Pancreas (tissue), 10 donors: ENCODE data around the gene VAMP4. TPM values are rescaled to one million over a fixed set of nuclear protein-coding genes. Genes with fewer than 3 reads are reported as not detected.
"Not testable (repeated sequence)": the region's sequence is repeated elsewhere in the genome, so short reads cannot be mapped to it uniquely, and the experiment has no call there.

ENCODE experiments used
- ATAC-seq, 4 donors: fragments of 200-7000 bp; cut with Tn5 transposase; one replicate each; pipeline versions ENCODE4 v1.8.0 to v1.9.1; 2020; ENCODE audit warnings: mild to moderate bottlenecking in 4 of 4, moderate library complexity in 4 of 4
- DNase-seq, 6 donors: peaks; one replicate each; pipeline ENCODE4 v3.0.0-alpha.2; 2020
- FAIRE-seq: peaks from 2 replicates; lab custom pipeline; 2012; peaks lifted over from hg19 to GRCh38; lab: Jason Lieb, UNC
- H3K27ac ChIP-seq, 4 donors: fragments of 200-600 bp; sonication (generic); 1 replicate in 3 of 4; 2 replicates in 1 of 4; pipeline versions ENCODE4 v1.5.0 to v1.8.0; 2020
- H3K27me3 ChIP-seq, 4 donors: fragments of 200-600 bp; one replicate each; pipeline ENCODE4 v1.8.0; 2021
- H3K36me3 ChIP-seq, 3 donors: fragments of 200-600 bp; sonication (generic) in 1 of 3; one replicate each; pipeline versions ENCODE4 v1.5.0 to v1.8.0; 2020 to 2021
- H3K4me1 ChIP-seq, 3 donors: fragments of 200-600 bp; one replicate each; pipeline ENCODE4 v1.8.0; 2021
- H3K4me3 ChIP-seq, 4 donors: fragments of 200-600 bp; sonication (generic) in 2 of 4; one replicate each; pipeline versions ENCODE4 v1.5.0 to v1.8.0; 2020 to 2021
- H3K9me3 ChIP-seq, 4 donors: fragments of 200-600 bp; one replicate each; pipeline ENCODE4 v1.8.0; 2021
- CTCF ChIP-seq, 4 donors: fragments of 200-600 bp; sonication (generic) in 3 of 4; IDR thresholded peaks; one replicate each; pipeline versions ENCODE4 v1.5.0 to v1.8.0; 2021; ENCODE audit warnings: antibody characterized with exemption in 4 of 4
- WGBS, 2 donors: extraction: QIAGEN DNeasy Blood & Tissue Kit; methylation state at CpG; one replicate each; pipeline ENCODE4 v1.1.7; 2013; 5-methylcytosine and 5-hydroxymethylcytosine counted together
- intact Hi-C, 3 donors: fragments of 100-400 bp; cut with DNase I; formaldehyde crosslinking; loops; one replicate each; pipeline versions ENCODE4 v1.11.1 to v1.14.2; 2022
- polyA plus RNA-seq, 2 donors: library from polyadenylated mRNA; stranded (reverse); fragments of 200-250 nt; gene quantifications; one replicate each; pipeline ENCODE4 v1.2.3, GENCODE V29; 2013
- total RNA-seq, 6 donors: library from RNA; stranded (reverse); fragmentation: NEBNext Ultra II Directional in 4 of 6; extraction: Animal tissue kit (Norgen Biotek cat#: 25700) in 4 of 6; gene quantifications; one replicate each; pipeline versions ENCODE4 v1.2.1 to v1.2.4, GENCODE V29; 2021 to 2023
- donor health status: healthy with polysubstance abuse.
- donor health status: DM: no; HTN: no; CAD: no; lungs with moderate emphysema.
- donor health status: DM: no; HTN: no; CAD: no.
- donor health status: control.
- donor health status: control.
- donor health status: Bipolar disorder and iron deficiency.
- donor health status: DM: yes; HTN: yes; CAD: no.
- donor health status: DM: no; HTN: no; CAD: no.
- donor health status: DM: no; HTN: no; CAD: no.
- donor health status: DM: yes; HTN: yes; CAD: no.

VAMP4 gene
- total and polyA plus RNA-seq, 8 donors, result 3.2 to 7.6 (median 6.2) TPM

GRCh38 chr1:171663036-171663853 is 78.6 kb downstream of the VAMP4 start:
- ATAC-seq (peak in 1 of 4 donors; percentile 44), FAIRE-seq (no peak), DNase-seq (no peak)
- TF ChIP-seq CTCF (IDR thresholded peaks at IDR 0.05), result no peak
- Histone ChIP-seq H3K4me3 (no peak overlapping the region), H3K36me3 (no peaks in the 10 kb centered on the region), H3K9me3 (no peaks in the 10 kb centered on the region), H3K27ac (no peak overlapping the region), H3K27me3 (no peaks in the 10 kb centered on the region), H3K4me1 (no peaks in the 10 kb centered on the region)
- intact Hi-C loops, result no loop called here
- 61 to 72% methylated on average over 7 of the region's 7 CpGs for WGBS, 2 donors

- Histone ChIP-seq H3K27ac (no peak overlapping the region), H3K9me3 (no peaks in the 10 kb centered on the region), H3K4me1 (no peaks in the 10 kb centered on the region), H3K27me3 (no peaks in the 10 kb centered on the region), H3K4me3 (no peak overlapping the region), H3K36me3 (no peaks in the 10 kb centered on the region)
- no peak for TF ChIP-seq CTCF (IDR thresholded peaks at IDR 0.05)
- intact Hi-C loops, result no loop called here
- FAIRE-seq (no peak), ATAC-seq (no peak), DNase-seq (no peak)
- WGBS, 2 donors, result 73 to 78% methylated on average over 5 of the region's 5 CpGs
Measured at GRCh38 chr1:171661076-171661650, 80.7 kb downstream of the VAMP4 start.

GRCh38 chr1:171656206-171656605 is 85.7 kb downstream of the VAMP4 start:
- 87 to 95% methylated on average over 9 of the region's 9 CpGs for WGBS, 2 donors
- ATAC-seq, H3K4me1 ChIP-seq, FAIRE-seq, H3K27me3 ChIP-seq, H3K9me3 ChIP-seq, intact Hi-C loops, H3K4me3 ChIP-seq, H3K36me3 ChIP-seq, H3K27ac ChIP-seq, DNase-seq: not testable (repeated sequence)

GRCh38 chr1:171655746-171656116 is 86.1 kb downstream of the VAMP4 start:
- no peak for FAIRE-seq

More at GRCh38 chr1:171655746-171656116, 86.1 kb downstream of the VAMP4 start:
- no peaks in the 10 kb centered on the region for H3K4me1 ChIP-seq
- no peak for TF ChIP-seq CTCF (IDR thresholded peaks at IDR 0.05)
- H3K36me3 ChIP-seq, result no peaks in the 10 kb centered on the region
- ATAC-seq (no peak), DNase-seq (no peak)
- WGBS, 2 donors, result 63 to 67% methylated on average over 6 of the region's 6 CpGs
- no peaks in the 10 kb centered on the region for H3K9me3 ChIP-seq
- no peak overlapping the region for H3K4me3 ChIP-seq
- intact Hi-C loops, result no loop called here
- peak overlapping the region in 1 of 4 donors; percentile 57 for H3K27ac ChIP-seq
- H3K27me3 ChIP-seq, result no peaks in the 10 kb centered on the region
